ES-I3 (cell line): ENCODE measurements around the gene MELK.
"Not testable (repeated sequence)": the region's sequence is repeated elsewhere in the genome, so short reads cannot be mapped to it uniquely, and the experiment has no call there.

Experiments
- H3K36me3 ChIP-seq: 2 replicates; pipeline ENCODE4 v1.6.1; 2013; ENCODE audit warnings: mild to moderate bottlenecking, low read length, control low read depth, moderate library complexity; ENCODE audit not compliant: insufficient read depth
- H3K4me1 ChIP-seq: 2 replicates; pipeline ENCODE4 v1.6.1; 2013; ENCODE audit warnings: mild to moderate bottlenecking, control low read depth, low read length; ENCODE audit not compliant: insufficient read depth
- H3K9ac ChIP-seq: 2 replicates; pipeline ENCODE4 v1.6.1; 2013; ENCODE audit warnings: low read depth, mild to moderate bottlenecking, low read length, moderate library complexity
- H3K9me3 ChIP-seq: 2 replicates; pipeline ENCODE4 v1.6.1; 2013; ENCODE audit warnings: mild to moderate bottlenecking, low read length, moderate library complexity; ENCODE audit not compliant: control insufficient read depth, insufficient read depth

MELK gene

DNA sequence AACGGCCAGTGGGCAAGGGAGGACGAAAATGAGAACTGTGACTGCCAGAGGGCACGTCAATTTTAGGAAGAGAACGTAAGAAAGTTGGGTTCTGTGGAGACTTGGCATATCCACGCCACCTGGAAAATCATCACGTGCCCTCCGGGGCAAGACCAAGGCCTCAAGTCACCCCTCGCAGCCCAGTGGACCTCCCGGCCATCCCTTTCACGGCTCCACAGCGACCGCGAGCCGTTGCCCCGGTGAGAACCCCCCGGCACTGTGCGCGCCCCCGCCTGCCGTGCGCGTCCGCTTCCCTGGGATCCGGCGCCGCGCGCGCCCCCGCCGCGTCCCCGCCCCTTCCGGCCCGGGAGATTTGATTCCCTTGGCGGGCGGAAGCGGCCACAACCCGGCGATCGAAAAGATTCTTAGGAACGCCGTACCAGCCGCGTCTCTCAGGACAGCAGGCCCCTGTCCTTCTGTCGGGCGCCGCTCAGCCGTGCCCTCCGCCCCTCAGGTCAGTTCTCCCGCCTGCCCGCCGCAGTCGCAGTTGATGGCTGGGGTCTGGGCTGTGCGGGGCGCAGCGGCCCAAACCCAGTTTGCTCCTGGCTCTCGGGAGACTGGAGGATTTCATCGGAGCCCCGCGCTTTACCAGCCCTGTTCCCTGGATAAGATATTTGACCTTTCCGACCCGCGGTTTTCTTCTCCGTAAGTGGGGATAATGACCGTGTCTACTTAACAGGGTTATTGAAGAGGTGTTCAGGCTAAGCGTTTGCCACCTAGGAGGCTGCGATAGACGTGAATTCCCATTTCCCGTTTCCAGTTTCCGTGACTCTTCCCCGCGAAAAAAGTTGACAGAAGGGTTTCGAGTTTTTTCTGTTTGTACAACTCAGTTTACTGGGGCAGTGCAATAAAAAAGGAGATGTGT is at the start of gene MELK:
MELK (plus strand) TSS at position 381 of the 904 bp plus-strand sequence. CDS start 8,787 bp downstream, outside the sequence.
- Histone ChIP-seq H3K9me3 (no peaks in the 10 kb centered on the region), H3K36me3 (no peaks in the 10 kb centered on the region), H3K9ac (peak within 1 kb of the TSS; percentile 98), H3K4me1 (no peaks in the 10 kb centered on the region)

DNA sequence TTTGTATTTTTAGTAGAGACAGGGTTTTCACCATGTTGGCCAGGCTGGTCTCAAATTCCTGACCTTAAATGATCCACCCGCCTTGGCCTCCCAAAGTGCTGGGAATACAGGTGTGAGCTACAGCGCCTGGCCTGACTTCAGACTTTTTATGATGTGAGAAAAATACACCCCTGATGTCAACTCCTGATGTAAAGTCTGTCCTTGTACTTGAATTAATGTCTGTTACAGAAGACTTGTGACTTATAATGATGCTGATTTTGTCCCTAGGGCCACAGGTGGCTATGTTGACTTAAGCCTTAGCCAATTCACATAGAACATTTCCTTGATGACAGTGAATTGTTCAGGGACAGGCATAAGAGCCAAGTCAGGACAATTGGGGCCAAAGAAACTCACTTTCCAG is 42.5 kb upstream of the MELK start:
- Histone ChIP-seq H3K9me3 (no peaks in the 10 kb centered on the region; the same call in none of the 2 replicates), H3K4me1 (no peaks in the 10 kb centered on the region), H3K9ac (no peak overlapping the region), H3K36me3 (no peaks in the 10 kb centered on the region)

DNA sequence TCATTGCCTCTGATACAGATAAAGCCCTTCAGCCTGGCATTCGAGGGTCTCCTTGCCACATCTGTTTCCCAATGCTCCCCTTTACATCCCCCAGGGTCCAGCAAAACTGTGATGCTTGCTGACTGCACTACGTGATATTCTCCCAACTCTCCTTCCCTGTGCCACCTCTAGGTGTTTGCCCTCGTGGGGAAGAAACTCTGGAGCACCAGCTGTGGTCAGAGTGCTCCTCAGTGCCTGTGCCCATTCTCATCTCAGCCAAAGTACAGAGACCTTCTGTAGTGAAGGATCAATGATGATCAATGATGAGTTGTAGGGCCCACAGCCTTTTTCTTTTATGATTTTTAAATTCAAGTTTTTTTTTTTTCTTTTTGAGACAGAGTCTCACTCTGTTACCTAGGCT is 40.3 kb upstream of the MELK start:
- Histone ChIP-seq H3K4me1 (no peaks in the 10 kb centered on the region), H3K36me3 (no peaks in the 10 kb centered on the region), H3K9me3 (no peaks in the 10 kb centered on the region; the same call in 1 of the 2 replicates), H3K9ac (no peak overlapping the region)

DNA sequence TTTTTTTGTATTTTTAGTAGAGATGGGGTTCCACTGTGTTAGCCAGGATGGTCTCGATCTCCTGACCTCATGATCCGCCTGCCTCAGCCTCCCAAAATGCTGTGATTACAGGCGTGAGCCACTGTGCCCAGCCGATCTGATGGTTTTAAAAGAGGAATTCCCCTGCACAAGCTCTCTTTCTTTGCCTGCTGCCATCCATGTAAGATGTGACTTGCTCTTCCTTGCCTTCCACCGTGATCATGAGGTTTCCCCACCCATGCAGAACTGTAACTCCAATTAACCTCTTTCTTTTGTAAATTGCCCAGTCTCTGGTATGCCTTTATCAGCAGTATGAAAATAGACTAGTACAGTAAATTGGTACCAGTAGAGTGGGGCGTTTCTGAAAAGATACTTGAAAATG is 39.0 kb upstream of the MELK start:
- H3K9me3 ChIP-seq, H3K36me3 ChIP-seq, H3K9ac ChIP-seq, H3K4me1 ChIP-seq: not testable (repeated sequence)

- no peaks in the 10 kb centered on the region; the same call in 1 of the 2 replicates for H3K9me3 ChIP-seq
- H3K9ac ChIP-seq = no peak overlapping the region
- no peaks in the 10 kb centered on the region for H3K36me3 ChIP-seq
- H3K4me1 ChIP-seq = no peaks in the 10 kb centered on the region
Measured at GRCh38 chr9:36535107-36535506, 37.6 kb upstream of the MELK start.

DNA sequence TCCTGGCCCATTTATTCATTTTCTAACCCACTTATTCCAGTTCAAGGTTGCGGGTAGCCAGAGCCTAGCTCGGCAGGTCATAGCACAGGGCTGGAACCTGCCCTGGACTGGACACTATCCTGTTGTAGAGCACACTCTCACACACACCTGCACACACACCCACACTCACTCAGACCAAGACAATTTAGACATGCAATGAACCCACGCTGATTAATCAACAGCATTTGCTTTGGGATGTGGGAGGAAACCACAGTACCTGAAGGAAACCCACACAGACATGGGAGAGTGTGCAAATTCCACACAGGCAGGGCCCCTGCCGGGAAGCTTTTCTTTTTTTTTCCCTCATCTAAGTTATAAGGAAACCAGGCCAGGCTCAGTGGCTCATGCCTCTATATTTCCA is 34.8 kb upstream of the MELK start:
- H3K36me3 ChIP-seq = no peaks in the 10 kb centered on the region
- H3K9ac ChIP-seq = no peak overlapping the region
- no peaks in the 10 kb centered on the region; the same call in 1 of the 2 replicates for H3K4me1 ChIP-seq
- H3K9me3 ChIP-seq = no peaks in the 10 kb centered on the region; the same call in 1 of the 2 replicates

DNA sequence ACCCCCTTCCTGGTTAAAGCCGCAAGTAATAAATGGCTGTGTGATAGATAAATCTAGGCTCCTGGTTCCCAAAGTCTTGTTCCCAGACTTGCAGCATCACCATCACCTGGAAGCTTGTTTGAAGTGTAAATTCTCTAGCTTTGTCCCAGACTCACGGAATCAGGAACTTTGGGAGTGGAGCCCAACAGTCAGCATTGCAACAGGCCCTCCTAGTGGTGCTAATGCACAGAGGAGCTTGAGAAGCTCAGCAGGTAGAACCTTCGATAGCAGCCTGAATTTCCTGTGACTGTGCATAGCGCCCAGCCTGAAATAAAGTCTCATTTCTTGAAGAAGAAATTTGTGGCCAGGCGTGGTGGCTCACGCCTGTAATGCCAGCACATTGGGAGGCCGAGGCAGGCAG is 30.3 kb upstream of the MELK start:
- Histone ChIP-seq H3K9me3 (no peaks in the 10 kb centered on the region), H3K36me3 (no peaks in the 10 kb centered on the region)

DNA sequence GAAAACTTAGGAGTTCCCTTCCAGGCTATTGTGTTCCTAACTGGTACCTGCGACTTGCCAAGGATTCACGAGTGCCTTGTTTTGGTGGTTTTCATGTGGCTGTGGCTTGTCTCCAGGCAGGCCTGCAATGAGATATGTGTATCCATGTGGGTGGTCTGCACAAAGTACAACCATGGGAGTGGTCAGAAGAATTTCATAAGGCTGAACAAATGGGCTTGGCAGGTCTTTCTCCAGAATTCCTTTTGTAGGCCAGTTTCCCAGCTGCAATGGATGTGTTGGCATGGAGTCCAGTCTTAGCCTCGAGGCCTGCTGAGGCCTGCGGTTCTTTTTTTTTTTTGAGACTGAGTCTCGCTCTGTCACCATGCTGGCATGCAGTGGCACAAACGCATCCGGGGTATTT is 28.8 kb upstream of the MELK start:
- no peaks in the 10 kb centered on the region for H3K36me3 ChIP-seq
- no peaks in the 10 kb centered on the region for H3K9me3 ChIP-seq
- H3K4me1 ChIP-seq = no peaks in the 10 kb centered on the region; the same call in 1 of the 2 replicates
- H3K9ac ChIP-seq = no peak overlapping the region

More for the DNA sequence above, 30.3 kb upstream of the MELK start:
- no peaks in the 10 kb centered on the region; the same call in 1 of the 2 replicates for H3K4me1 ChIP-seq
- no peak overlapping the region for H3K9ac ChIP-seq

GRCh38 chr9:36547598-36547997 is 25.1 kb upstream of the MELK start:
- Histone ChIP-seq H3K36me3 (no peaks in the 10 kb centered on the region), H3K4me1 (no peaks in the 10 kb centered on the region), H3K9ac (no peak overlapping the region), H3K9me3 (no peaks in the 10 kb centered on the region)

- Histone ChIP-seq H3K36me3 (no peaks in the 10 kb centered on the region), H3K9me3 (no peaks in the 10 kb centered on the region), H3K4me1 (no peaks in the 10 kb centered on the region; the same call in 1 of the 2 replicates), H3K9ac (no peak overlapping the region)
Measured at GRCh38 chr9:36548454-36548853, 24.2 kb upstream of the MELK start.

- Histone ChIP-seq H3K9me3 (no peaks in the 10 kb centered on the region), H3K36me3 (no peaks in the 10 kb centered on the region), H3K4me1 (no peaks in the 10 kb centered on the region; the same call in 1 of the 2 replicates), H3K9ac (no peak overlapping the region)
Measured at GRCh38 chr9:36550135-36550534, 22.6 kb upstream of the MELK start.

- not testable (repeated sequence) for H3K36me3 ChIP-seq, H3K9ac ChIP-seq, H3K9me3 ChIP-seq, H3K4me1 ChIP-seq
Measured at GRCh38 chr9:36550631-36551098, 22.0 kb upstream of the MELK start.

DNA sequence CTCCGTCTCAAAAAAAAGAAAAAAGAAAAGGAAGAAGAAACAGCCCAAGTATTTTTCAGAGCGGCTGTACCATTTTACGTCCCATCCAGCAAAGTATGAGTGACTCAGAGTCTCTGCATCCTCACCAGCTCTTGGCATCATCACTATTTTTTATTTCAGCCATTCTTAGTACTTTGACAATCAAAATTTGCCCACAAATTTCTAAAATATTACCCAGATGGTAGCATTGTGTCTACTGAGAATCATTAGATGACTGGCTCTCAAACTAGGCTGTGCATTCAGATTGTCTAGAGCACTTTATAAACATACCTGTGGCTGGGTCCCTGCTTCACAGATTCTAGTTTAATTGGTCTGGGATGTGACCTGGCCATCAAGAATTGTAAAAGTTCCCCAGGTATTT is 21.6 kb upstream of the MELK start:
- Histone ChIP-seq H3K4me1 (peaks cover 3% of the 10 kb centered on the region; the same call in 1 of the 2 replicates), H3K9ac (no peak overlapping the region), H3K36me3 (no peaks in the 10 kb centered on the region), H3K9me3 (no peaks in the 10 kb centered on the region)

DNA sequence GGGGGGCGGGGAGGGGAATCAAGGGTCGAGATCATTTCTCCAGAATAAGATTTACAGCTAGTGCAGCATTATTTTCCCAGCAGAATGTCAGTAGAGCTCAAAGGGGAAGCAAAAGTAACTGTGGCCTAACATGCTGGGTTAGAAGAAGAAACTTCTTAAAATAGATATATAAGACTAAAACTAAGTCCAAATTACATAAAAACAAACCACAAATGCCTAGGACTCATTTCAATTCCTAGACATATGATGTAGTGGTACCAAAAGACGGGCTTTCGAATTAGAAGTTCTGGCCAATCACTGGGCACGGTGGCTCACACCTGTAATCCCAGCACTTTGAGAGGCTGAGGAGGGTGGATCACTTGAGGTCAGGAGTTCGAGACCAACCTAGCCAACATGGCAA is 20.8 kb upstream of the MELK start:
- H3K9me3 ChIP-seq = no peaks in the 10 kb centered on the region
- H3K4me1 ChIP-seq = peaks cover 3% of the 10 kb centered on the region; the same call in 1 of the 2 replicates
- no peak overlapping the region for H3K9ac ChIP-seq
- no peaks in the 10 kb centered on the region for H3K36me3 ChIP-seq
